ENCODE data around the gene LANCL3.

Gene LANCL3

DNA sequence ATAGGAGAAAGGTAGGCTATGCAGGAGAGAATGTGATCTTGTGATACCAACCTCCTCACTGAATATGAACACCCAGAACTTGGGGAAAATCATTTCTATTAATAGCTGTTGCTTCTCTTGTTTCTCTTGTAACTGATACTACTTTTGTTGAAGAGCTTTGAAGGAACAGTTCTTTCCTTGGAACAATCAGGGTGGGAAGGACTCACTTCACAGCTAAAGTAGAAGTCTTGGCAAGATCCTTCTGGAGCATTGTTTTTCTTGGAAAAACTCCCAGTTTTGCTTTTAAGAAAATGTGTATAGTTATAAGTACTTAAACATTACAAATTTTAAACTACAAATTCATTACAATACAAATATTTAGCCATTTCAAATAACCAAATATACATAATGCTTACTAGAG lies 95.1 kb downstream of the LANCL3 start:
- POLR2A ChIA-PET, result no interaction called here
- Histone ChIP-seq H3K4me3 (ENCODE audit: low read depth, low read length) (no peak overlapping the region), H3K27ac (ENCODE audit: extremely low read depth, low read depth, low read length) (no peak overlapping the region), H3K36me3 (ENCODE audit: control insufficient read depth in 2 of 2, insufficient read depth in 1 of 2, low read length in 2 of 2) (no peaks in the 10 kb centered on the region), H3K4me1 (ENCODE audit: control insufficient read depth, insufficient read depth, low read length) (no peaks in the 10 kb centered on the region), H3K9me3 (ENCODE audit: control insufficient read depth, insufficient read depth, low read depth, low read length) (no peaks in the 10 kb centered on the region)
- TF ChIP-seq, protein P1, sequence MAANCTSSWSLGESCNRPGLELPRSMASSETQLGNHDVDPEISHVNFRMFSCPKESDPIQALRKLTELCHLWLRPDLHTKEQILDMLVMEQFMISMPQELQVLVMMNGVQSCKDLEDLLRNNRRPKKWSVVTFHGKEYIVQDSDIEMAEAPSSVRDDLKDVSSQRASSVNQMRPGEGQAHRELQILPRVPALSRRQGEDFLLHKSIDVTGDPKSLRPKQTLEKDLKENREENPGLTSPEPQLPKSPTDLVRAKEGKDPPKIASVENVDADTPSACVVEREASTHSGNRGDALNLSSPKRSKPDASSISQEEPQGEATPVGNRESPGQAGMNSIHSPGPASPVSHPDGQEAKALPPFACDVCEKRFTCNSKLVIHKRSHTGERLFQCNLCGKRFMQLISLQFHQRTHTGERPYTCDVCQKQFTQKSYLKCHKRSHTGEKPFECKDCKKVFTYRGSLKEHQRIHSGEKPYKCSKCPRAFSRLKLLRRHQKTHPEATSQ (tag by site-specific recombination; IDR thresholded peaks at IDR 0.05), result no peak
- TF ChIP-seq ZNF214 (tag by site-specific recombination; IDR thresholded peaks at IDR 0.05; ENCODE audit: borderline replicate concordance) (no peak), ZNF514 (tag by site-specific recombination; IDR thresholded peaks at IDR 0.05) (no peak), ZNF391 (tag by site-specific recombination; IDR thresholded peaks at IDR 0.05; ENCODE audit: borderline replicate concordance, low read depth) (no peak), ZNF624 (tag by site-specific recombination; IDR thresholded peaks at IDR 0.05) (no peak), ZIC2 (tag by site-specific recombination; IDR thresholded peaks at IDR 0.05) (no peak), ZBTB17 (tag by site-specific recombination; IDR thresholded peaks at IDR 0.05) (no peak)
- CTCF ChIA-PET, result no interaction called here

DNA sequence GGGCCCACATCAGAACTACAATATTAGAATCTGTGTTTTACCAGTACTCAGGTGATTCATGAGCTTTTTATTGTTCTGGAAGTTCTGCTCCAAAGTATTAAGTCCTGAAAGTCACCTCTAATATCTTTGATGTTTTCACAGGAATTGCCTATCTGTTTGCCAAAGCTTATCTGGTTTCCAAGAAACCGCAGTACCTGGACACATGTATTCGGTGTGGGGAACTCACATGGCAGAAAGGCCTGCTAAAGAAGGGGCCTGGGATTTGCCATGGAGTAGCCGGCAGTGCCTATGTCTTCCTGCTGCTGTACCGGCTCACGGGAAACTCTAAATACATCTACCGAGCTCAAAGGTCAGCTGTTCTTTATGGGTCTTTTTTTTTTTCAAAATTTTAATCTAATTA lies 95.7 kb downstream of the LANCL3 start:
- no peak for TF ChIP-seq ZNF785 (tag by site-specific recombination; IDR thresholded peaks at IDR 0.05)
- TF ChIP-seq ZNF391 (tag by site-specific recombination; IDR thresholded peaks at IDR 0.05; ENCODE audit: borderline replicate concordance, low read depth), result no peak
- no peak for TF ChIP-seq ZNF658 (tag by site-specific recombination; IDR thresholded peaks at IDR 0.05)
- no peak for TF ChIP-seq ZIC2 (tag by site-specific recombination; IDR thresholded peaks at IDR 0.05)
- no peak for TF ChIP-seq ZNF266 (tag by site-specific recombination; IDR thresholded peaks at IDR 0.05; ENCODE audit: low read depth)
- no peak for TF ChIP-seq ZNF211 (tag by site-specific recombination; IDR thresholded peaks at IDR 0.05; ENCODE audit: low read depth)
- TF ChIP-seq, protein P2, sequence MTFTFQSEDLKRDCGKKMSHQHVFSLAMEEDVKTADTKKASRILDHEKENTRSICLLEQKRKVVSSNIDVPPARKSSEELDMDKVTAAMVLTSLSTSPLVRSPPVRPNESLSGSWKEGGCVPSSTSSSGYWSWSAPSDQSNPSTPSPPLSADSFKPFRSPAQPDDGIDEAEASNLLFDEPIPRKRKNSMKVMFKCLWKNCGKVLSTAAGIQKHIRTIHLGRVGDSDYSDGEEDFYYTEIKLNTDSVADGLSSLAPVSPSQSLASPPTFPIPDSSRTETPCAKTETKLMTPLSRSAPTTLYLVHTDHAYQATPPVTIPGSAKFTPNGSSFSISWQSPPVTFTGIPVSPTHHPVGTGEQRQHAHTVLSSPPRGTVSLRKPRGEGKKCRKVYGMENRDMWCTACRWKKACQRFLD (tag by site-specific recombination; IDR thresholded peaks at IDR 0.05), result no peak
- TF ChIP-seq ZNF571 (tag by site-specific recombination; IDR thresholded peaks at IDR 0.05), result no peak
- TF ChIP-seq ZNF549 (tag by site-specific recombination; IDR thresholded peaks at IDR 0.05), result no peak
- TF ChIP-seq, protein P3, sequence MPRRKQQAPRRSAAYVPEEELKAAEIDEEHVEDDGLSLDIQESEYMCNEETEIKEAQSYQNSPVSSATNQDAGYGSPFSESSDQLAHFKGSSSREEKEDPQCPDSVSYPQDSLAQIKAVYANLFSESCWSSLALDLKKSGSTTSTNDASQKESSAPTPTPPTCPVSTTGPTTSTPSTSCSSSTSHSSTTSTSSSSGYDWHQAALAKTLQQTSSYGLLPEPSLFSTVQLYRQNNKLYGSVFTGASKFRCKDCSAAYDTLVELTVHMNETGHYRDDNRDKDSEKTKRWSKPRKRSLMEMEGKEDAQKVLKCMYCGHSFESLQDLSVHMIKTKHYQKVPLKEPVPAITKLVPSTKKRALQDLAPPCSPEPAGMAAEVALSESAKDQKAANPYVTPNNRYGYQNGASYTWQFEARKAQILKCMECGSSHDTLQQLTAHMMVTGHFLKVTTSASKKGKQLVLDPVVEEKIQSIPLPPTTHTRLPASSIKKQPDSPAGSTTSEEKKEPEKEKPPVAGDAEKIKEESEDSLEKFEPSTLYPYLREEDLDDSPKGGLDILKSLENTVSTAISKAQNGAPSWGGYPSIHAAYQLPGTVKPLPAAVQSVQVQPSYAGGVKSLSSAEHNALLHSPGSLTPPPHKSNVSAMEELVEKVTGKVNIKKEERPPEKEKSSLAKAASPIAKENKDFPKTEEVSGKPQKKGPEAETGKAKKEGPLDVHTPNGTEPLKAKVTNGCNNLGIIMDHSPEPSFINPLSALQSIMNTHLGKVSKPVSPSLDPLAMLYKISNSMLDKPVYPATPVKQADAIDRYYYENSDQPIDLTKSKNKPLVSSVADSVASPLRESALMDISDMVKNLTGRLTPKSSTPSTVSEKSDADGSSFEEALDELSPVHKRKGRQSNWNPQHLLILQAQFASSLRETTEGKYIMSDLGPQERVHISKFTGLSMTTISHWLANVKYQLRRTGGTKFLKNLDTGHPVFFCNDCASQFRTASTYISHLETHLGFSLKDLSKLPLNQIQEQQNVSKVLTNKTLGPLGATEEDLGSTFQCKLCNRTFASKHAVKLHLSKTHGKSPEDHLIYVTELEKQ (tag by site-specific recombination; IDR thresholded peaks at IDR 0.05; ENCODE audit: borderline replicate concordance), result no peak
- TF ChIP-seq, protein P4, sequence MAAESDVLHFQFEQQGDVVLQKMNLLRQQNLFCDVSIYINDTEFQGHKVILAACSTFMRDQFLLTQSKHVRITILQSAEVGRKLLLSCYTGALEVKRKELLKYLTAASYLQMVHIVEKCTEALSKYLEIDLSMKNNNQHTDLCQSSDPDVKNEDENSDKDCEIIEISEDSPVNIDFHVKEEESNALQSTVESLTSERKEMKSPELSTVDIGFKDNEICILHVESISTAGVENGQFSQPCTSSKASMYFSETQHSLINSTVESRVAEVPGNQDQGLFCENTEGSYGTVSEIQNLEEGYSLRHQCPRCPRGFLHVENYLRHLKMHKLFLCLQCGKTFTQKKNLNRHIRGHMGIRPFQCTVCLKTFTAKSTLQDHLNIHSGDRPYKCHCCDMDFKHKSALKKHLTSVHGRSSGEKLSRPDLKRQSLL (tag by site-specific recombination; IDR thresholded peaks at IDR 0.05), result no peak
- TF ChIP-seq, protein P5, sequence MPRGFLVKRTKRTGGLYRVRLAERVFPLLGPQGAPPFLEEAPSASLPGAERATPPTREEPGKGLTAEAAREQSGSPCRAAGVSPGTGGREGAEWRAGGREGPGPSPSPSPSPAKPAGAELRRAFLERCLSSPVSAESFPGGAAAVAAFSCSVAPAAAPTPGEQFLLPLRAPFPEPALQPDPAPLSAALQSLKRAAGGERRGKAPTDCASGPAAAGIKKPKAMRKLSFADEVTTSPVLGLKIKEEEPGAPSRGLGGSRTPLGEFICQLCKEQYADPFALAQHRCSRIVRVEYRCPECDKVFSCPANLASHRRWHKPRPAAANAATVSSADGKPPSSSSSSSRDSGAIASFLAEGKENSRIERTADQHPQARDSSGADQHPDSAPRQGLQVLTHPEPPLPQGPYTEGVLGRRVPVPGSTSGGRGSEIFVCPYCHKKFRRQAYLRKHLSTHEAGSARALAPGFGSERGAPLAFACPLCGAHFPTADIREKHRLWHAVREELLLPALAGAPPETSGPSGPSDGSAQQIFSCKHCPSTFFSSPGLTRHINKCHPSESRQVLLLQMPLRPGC (tag by site-specific recombination; IDR thresholded peaks at IDR 0.05), result no peak
- TF ChIP-seq, protein P6, sequence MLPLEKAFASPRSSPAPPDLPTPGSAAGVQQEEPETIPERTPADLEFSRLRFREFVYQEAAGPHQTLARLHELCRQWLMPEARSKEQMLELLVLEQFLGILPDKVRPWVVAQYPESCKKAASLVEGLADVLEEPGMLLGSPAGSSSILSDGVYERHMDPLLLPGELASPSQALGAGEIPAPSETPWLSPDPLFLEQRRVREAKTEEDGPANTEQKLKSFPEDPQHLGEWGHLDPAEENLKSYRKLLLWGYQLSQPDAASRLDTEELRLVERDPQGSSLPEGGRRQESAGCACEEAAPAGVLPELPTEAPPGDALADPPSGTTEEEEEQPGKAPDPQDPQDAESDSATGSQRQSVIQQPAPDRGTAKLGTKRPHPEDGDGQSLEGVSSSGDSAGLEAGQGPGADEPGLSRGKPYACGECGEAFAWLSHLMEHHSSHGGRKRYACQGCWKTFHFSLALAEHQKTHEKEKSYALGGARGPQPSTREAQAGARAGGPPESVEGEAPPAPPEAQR (tag by site-specific recombination; IDR thresholded peaks at IDR 0.05), result no peak
- no peak overlapping the region for H3K4me3 ChIP-seq (ENCODE audit: low read depth, low read length)
- ChIA-PET CTCF (interaction anchor here (0.7 kb wide), 1 partner anchor 74 kb away, joined by 3 read pairs; no protein-coding TSS in a partner anchor), POLR2A (no interaction called here)
- H3K27ac ChIP-seq (ENCODE audit: extremely low read depth, low read depth, low read length), result no peak overlapping the region
- H3K4me1 ChIP-seq (ENCODE audit: control insufficient read depth, insufficient read depth, low read length), result no peaks in the 10 kb centered on the region
- H3K36me3 ChIP-seq (ENCODE audit: control insufficient read depth in 2 of 2, insufficient read depth in 1 of 2, low read length in 2 of 2), result no peaks in the 10 kb centered on the region
- no peaks in the 10 kb centered on the region for H3K9me3 ChIP-seq (ENCODE audit: control insufficient read depth, insufficient read depth, low read depth, low read length)

Measured in HEK293 (cell line).